GM19468 (cell line): Measurements from ENCODE around the gene APCDD1.
"Not testable (repeated sequence)": the region's sequence is repeated elsewhere in the genome, so short reads cannot be mapped to it uniquely, and the experiment has no call there.

ENCODE experiments used
- ATAC-seq: cut with Tn5 transposase; IDR thresholded peaks from one replicate; pipeline ENCODE4 v1.9.1; 2021; ENCODE audit warnings: mild to moderate bottlenecking, moderate library complexity, moderate number of reproducible peaks; ENCODE audit not compliant: unreplicated experiment; ENCODE audit errors: extremely low read depth

The APCDD1 gene

DNA sequence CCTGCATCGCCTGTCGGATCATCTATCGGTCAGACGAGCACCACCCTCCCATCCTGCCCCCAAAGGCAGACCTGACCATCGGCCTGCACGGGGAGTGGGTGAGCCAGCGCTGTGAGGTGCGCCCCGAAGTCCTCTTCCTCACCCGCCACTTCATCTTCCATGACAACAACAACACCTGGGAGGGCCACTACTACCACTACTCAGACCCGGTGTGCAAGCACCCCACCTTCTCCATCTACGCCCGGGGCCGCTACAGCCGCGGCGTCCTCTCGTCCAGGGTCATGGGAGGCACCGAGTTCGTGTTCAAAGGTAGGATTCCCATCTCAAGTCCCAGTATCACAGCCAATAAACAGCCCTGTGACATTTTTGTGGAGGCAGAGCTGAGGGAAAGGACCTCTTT is 31.0 kb downstream of the APCDD1 start:
- no peak for ATAC-seq

DNA sequence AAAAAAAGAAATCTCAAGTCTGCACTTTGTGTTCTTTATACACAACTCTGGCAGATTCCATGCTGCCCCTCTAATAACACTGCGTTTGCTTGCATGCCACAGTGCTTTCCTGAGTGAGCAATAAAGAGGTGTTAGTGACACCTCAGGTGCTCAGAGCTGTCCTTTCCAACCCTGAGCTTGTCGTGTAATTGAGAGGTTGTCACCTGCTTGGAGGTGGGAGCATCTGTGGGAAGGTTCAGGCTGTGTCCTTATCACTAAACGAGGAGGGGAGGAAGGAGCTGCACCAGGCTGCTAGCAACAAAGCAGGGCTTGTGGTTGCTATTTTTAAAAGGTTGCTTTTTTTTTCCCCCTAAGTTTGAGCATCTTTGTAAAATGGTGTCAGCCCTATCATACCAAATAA is 31.9 kb downstream of the APCDD1 start:
- no peak for ATAC-seq

DNA sequence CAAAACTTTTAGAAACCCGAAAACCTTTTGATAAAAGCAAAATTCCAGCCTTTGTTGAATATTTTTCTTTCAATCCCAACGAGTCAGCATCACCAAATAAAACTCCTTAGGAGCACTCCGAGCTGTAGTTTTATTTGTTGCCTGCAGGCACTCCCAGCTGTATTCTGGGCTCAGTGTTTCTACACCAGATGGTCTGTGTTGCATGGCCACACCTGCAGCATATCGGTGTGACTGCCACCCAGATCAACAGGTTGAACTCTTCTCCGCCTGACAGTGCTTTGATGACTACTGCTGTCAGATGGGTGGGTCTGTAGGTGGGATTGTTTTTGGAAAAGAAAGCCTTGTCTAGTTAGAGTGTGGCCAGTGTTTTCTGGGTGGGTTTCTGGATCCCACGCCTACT is 32.7 kb downstream of the APCDD1 start:
- no peak for ATAC-seq

DNA sequence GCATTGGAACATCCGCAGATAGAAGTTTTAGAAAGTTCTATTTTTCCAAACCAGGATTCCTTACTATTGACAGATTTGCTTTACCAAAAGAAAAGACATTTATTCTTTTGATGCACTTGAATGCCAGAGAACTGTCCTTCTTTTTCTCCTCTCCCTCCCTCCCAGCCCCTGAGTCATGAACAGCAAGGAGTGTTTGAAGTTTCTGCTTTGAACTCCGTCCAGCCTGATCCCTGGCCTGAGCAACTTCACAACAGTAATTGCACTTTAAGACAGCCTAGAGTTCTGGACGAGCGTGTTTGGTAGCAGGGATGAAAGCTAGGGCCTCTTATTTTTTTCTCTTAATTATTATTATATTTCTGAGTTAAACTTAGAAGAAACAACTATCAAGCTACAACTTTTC is 33.6 kb downstream of the APCDD1 start:
- no peak for ATAC-seq

DNA sequence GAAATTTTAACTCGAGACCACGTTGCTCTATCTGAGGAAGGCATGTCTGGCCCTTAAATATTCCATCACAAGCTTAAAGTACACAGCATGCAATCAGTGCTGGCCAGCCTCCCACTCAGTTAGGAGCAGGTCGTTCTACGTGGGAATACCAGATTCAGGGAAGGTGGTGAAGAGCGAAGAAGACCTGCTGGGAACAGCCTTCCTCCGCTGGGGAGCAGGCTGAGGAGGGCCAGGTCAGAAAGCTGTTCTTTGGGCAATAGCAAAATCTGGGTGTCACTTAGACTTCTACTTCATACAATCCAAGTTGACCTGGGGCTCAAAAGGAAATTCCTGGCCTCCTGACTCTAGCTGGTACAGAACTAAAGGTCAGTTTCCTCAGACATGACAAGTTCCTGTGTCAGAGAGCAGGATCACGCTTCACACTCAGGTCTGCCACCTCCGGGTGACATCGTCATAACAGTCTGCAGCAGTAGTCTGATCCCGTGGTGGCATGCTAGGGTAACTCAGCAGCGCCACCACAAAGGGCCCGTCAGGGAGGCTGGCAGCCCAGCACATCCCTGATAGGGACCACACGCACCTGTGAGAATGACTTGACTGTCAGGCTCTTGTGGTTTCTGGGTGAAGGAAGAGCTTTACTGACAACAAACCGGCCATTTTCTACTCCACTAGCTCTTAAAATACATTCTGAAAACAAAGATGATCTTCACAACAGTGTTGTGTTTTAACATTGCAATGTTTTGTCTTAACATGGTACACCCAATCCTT is 36.1 kb downstream of the APCDD1 start:
- peak; percentile 92 for ATAC-seq

DNA sequence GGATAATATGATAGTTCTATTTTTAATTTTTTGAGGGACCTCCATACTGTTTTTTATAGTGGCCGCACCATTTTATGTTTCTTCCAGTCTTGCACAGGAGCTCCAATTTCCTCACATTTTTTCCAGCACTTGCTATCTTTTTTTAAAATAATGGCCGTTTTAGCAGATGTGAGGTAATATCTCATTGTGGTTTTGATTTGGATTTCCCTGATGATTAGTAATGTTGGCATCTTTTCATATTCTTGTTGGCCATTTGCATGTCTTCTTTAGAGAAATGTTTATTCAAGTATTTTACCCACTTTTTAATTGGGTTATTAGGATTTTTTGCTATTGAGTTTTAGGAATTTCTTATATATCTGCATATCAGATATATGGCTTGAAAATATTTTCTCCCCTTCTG is 41.5 kb downstream of the APCDD1 start:
- ATAC-seq: no peak

DNA sequence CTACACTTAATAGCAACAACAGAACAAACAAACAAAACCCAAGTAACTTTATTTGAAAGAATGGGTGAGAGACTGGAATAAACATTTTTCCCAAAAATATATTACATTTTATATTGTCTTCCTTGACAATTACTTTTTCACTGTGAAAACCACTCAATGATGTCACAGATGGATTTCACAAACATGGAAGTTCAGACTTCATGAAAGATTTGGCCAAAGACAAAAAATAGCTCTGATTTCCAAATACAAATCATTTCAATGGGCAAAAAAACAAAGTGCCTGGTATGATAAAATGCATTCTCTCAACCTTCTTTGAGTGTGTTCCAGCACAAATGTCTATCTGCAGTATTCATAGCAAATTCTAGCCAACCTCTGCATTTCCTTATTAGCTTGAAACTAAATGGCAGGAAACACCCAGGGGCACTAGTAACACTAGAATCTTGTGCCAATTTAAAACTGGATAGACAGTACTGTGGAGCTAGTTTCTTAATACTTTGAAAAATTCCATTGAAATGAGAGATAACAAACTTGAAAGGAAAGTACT is 42.8 kb downstream of the APCDD1 start:
- no peak for ATAC-seq

DNA sequence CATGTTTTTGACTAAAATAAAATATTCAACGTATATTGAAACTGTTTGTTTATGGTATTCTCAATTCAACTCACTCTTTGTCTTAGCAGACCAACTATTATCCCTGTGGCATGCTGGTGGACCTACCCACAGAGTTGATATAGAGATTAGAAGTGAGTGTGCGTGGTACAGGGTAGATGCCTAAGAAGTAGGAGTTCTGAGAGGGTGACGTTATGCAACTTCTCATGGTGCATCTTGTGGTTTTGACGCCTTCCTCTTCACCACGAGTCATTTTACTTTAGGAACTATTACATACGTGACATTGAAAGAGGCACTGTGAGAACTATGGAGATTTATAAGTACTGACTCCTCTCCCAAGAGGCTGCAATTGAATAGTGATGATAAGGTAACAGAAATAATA is 44.8 kb downstream of the APCDD1 start:
- no peak for ATAC-seq

DNA sequence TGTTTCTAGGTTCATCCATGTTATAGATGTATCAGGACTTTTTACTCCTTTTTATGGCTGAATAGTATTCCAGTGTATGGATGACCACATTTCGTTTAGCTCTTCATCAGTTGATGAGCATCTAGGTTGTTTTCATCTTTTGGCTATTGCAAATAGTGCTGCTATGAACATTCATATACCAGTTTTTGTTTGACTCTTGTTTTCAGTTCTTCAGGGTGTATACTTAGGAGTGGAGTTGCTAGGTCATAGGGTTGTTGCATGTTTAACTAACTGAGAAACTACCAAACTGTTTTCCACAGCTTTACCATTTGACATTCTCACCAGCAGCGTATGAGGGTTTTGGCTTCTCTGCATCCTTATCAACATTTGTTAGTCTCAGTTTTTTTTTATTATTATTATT is 45.6 kb downstream of the APCDD1 start:
- no peak for ATAC-seq

DNA sequence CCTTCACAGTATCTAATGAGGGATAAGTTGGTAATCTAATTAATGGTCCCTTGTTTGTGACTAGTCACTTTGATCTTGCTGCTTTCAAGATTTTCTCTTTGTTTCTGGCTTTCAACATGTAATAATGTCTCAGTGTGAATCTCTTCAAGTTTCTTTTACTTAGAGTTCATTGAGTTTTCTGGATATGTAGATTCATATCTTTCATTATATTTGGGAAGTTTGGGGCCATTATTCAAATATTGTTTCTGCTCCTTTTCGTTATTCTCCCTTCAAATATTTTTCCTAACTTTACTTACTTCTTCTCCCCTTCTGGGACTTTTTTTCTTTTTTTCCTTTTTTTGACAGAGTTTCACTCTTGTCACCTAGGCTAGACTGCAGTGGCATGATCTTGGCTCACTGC is 50.3 kb downstream of the APCDD1 start:
- no peak for ATAC-seq

DNA sequence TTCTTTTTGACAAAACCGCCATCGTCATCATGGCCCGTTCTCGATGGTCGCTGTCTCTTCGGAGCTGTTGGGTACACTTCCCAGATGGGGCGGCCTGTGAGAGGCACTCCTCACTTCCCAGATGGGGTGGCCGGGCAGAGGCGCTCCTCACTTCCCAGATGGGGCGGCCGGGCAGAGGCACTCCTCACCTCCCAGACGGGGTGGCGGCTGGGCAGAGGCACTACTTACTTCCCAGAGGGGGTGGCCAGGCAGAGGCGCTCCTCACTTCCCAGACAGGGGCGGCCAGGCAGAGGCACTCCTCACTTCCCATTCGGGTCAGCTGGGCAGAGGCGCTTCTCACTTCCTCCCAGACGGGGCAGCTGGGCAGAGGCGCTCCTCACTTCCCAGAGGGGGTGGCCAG is 51.5 kb downstream of the APCDD1 start:
- ATAC-seq: not testable (repeated sequence)

DNA sequence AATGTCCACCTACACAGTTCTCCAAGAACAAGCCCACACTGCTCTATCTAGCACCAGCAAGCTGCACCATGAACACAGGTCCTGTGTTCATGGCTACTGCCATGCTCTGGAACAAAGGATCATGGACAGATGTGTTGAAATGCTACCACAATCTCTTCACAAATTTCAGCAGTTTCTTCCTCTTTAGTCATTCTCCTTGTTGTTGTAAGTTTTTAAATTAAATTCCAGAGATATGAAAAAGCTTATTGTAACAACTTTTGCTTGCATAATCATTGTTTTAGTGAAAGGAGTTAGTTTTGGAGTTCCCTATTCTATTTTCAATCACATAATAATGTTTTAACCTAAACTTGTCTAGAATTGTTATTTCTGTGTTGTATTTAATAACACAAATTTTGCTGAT is 54.2 kb downstream of the APCDD1 start:
- ATAC-seq: no peak

DNA sequence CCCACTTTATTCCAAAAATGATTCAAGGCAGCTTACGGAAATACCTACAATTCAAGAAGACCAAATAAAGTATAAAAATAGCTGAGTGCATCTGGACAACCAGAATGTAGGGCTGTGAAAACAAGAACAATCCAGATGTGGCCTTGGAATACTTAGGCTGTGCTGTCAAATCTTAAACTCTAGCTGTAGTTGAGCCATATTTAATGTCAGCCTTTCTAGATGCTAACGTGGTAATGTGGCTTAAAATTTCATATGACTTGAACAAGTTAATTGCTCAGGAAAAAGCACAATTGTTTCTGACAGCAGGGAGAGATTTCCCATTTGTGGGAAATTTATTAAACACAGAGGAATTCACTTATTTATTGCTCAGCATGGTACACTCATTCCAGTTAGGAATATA is 56.8 kb downstream of the APCDD1 start:
- no peak for ATAC-seq

DNA sequence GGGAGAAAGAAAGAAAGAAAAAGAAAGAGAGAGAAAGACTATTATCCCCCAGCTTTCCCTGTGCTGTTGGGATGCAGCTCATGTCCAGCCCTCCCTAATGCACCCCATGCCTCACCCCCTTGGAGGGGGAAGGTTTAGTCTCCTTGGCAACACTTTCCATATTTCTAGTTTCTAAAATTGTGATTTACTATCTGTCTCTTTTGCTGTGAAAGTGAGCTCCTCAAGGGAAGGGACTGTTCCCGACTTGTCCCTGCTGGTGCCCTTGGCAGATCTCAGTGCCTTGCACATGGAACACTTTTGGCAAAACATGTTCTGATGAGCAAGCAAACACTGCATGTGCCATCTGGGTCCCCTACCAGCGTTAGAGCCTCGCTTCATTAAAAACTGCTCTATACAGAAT is 59.6 kb downstream of the APCDD1 start:
- no peak for ATAC-seq

DNA sequence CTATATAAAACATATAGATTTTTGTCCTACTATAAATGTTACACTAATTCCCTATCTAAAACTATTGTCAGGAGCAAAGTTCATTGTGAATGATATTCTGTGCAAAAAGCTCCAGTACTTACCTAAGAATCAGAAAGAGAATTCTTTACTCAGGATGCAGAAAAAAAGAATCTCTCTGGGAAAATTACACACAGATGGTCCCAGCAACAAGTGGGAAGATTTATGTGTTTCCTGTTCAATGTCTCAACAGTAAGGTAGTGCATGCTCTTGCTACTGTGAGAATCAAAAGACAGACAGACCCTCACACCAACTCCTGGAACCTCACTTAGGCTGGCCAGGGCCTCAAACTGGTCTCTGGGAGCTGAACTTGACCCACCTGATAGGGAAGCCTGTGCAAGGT is 60.2 kb downstream of the APCDD1 start:
- no peak for ATAC-seq

DNA sequence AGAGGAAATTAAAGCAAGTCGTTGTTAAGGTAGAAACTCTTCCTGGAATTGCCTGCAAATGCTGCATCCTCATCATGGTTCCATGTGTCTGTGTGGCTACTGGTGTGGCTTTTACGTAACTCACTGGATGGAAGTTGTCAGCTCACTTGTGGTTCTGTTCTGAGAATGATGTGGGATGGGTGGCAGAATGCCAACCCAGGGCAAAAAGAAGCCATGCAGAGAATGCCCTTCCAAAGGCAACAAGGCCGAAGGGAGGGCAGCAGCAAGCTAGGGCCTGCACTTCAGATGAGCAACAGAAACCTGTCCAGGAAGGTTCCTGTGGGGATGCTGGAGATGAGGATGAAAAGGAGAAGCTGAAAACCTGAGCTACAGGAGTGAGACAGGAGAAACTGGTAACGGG is 61.0 kb downstream of the APCDD1 start:
- ATAC-seq: no peak

DNA sequence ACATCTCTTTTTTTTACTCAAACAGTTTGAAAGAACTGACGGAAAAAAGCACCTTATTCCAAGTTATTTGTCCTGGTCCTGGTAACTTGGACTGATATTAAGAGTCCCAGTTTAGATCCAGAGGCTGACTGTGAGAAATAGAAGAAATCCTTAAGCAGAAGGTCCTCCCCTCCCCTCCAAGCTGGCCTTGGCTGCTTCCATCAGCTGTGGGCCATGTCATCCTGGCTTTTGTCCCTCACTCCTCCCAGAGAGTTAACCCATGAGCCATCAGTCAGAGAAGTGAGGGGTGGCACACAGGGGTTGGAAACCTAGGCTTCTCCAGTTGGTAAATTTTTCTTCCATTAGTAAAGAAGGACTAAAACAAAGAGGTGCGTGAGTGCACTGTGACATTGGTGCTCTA is 61.6 kb downstream of the APCDD1 start:
- no peak for ATAC-seq

DNA sequence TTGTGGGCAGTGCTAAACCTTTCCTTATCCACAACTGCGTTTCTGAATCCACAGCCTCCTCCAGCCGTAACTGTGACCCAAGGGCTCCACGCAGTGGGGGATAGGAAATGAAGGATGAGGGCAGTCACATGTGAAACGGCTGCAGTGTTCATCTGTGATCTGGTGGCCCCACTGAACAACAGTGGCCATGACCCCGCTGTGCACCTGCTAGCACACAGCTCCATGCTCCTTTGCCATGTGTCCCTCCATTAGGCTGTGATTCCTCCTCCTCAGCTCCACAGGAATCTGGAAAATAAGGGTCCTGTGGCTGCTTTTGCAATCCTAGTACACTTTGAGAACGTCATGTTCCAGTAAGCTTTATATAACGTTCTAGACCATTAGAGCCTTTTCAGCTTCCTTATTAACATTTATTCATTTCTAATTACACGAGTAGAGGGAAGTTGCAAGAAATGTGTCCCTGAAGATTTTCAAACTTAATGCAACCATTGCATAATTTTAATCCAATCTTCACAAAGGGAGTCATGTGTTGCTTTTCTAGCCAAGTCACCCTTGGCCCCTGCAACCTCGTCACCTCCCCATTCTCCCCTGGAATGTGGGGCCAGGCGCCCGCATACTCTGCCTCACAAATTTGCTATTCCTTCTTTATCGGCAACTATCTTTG is 64.3 kb downstream of the APCDD1 start:
- ATAC-seq: no peak

DNA sequence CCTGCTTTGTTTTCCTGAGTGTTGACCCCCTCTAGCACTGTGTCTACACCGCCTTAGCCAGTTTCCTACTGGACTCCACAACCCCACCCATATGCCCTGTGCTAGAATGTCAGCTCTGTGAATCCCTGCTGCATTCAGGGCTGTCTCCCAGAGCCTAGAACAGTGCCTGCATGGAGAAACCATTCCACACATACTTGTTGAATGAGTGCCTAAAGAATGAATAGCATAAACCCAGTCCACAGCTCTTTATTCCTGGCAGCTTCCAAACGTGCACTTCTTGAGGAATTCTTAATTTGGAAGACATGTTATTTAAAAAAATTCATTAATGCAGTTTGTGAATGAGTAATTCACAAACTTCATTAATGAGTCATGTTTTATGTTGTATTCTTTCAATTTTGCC is 64.9 kb downstream of the APCDD1 start:
- ATAC-seq: no peak

DNA sequence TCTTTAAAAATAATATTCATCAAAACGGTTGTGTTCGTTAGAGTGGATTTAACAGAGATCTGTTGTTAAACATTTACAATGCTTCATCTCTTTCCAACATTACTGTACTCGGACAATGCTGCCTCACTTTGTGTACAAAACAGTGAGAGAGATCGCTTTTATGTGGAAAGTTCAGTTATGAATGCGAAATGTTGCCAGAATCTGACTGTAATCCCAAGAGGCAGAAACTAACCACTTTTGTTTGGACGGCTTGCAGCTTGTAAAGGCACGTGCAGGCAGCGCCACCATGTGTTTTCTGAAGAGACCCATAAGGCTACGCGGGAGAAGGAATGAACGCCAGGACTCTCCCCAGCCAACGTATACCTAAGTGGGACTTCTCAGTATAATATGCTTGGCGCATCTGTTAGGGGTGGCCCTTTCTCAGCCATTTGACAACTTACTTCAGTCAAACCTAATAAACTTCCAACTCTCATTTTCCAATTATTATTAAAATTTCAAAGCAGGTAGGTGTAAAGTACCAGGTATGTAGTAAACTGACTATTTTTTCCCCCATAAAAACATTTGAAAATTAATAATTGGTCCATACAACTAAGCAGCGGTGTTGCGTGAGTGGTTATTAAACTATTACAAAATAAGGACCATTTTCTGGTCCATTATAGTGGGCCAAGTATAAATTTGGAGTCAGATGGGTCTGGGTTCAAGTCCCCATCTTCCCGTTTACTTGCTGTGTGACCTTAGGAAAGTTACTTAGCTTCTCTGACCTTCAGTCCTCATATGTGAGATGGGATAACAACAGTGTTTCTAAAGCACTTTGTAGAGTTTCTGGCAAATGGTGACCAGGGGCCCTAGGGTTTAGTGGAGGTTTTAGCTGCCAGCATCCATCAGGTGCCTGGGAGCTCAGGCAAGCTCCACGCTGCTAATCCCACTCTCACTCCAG is 65.8 kb downstream of the APCDD1 start:
- no peak for ATAC-seq

DNA sequence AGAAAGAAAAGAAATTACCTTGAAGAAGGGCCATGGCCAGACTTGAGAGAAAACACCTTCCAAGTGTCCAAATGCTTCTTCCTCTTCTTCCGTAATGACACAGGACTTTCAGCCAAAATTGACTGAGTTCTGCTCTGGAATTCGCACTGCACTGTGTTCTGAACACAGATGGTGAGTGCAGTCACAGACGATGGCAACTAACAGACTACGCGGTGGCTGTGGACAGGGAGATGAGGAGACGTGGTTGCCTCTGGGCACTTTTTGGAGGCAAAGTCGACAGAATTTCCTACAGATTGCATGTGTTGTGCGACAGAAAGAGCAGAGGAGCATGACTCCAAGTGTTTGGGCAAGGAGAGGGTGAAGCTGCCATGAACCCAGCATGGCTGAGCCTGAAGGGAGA is 67.1 kb downstream of the APCDD1 start:
- ATAC-seq: no peak
